GM12878 (cell line): ENCODE data around the gene ETV6.

ENCODE experiments used
- CEBPB ChIP-seq, 2 experiments: fragments of 150-350 bp in 1 of 2; IDR thresholded peaks; 2 replicates each; pipeline ENCODE4 v1.6.1; 2012 to 2014; ENCODE audit warnings: low read depth in 2 of 2, low read length in 2 of 2, borderline replicate concordance in 1 of 2, inconsistent platforms in 1 of 2
- CTCF ChIP-seq, 3 experiments: IDR thresholded peaks in 2 of 3; conservative IDR thresholded peaks in 1 of 3; 2 replicates each; pipeline ENCODE4 v1.5.1; 2011; ENCODE audit warnings: low read depth in 3 of 3, low read length in 3 of 3, mild to moderate bottlenecking in 3 of 3, control low read depth in 2 of 3, moderate library complexity in 2 of 3, inconsistent platforms in 1 of 3, mixed read lengths in 1 of 3; ENCODE audit not compliant: control insufficient read depth in 2 of 3, insufficient read depth in 1 of 3; ENCODE audit errors: extremely low read depth in 1 of 3
- ETV6 ChIP-seq, 2 experiments: fragments of 450-650 bp in 1 of 2; IDR thresholded peaks in 1 of 2; conservative IDR thresholded peaks in 1 of 2; 2 replicates each; pipeline ENCODE4 v1.6.1; 2014; ENCODE audit warnings: antibody characterized with exemption in 1 of 2, borderline replicate concordance in 1 of 2, low read depth in 1 of 2, mild to moderate bottlenecking in 1 of 2, moderate library complexity in 1 of 2
- HCFC1 ChIP-seq: fragments of 150-350 bp; IDR thresholded peaks from 2 replicates; pipeline ENCODE4 v1.6.1; 2014; ENCODE audit warnings: low read length
- HDAC2 ChIP-seq: fragments of 200-600 bp; sonication (generic); IDR thresholded peaks from 2 replicates; pipeline ENCODE4 v1.6.1; 2017
- MEF2A ChIP-seq: IDR thresholded peaks from 2 replicates; pipeline ENCODE4 v1.6.1; 2011; ENCODE audit warnings: low read depth, mild to moderate bottlenecking, low read length, moderate library complexity; ENCODE audit not compliant: insufficient read depth
- POLR2A ChIP-seq: IDR thresholded peaks from 2 replicates; pipeline ENCODE4 v1.6.1; 2011; ENCODE audit warnings: low read depth, mild to moderate bottlenecking, low read length
- RELA ChIP-seq: fragments of 450-650 bp; IDR thresholded peaks from 2 replicates; pipeline ENCODE4 v1.8.0; 2014; ENCODE audit warnings: borderline replicate concordance; ENCODE audit not compliant: partially characterized antibody
- RFX5 ChIP-seq: IDR thresholded peaks from 2 replicates; pipeline ENCODE4 v1.6.1; 2011; ENCODE audit warnings: low read depth, low read length, improper control_type of control experiment
- USF2 ChIP-seq: IDR thresholded peaks from 2 replicates; pipeline ENCODE4 v1.6.1; 2011; ENCODE audit warnings: low read depth, low read length, improper control_type of control experiment, borderline replicate concordance

- TF ChIP-seq HDAC2: no peak
- TF ChIP-seq RFX5: no peak
- TF ChIP-seq MEF2A: no peak
- no peak for TF ChIP-seq RELA
- TF ChIP-seq POLR2A: no peak
- TF ChIP-seq CTCF (IDR thresholded peaks at IDR 0.05 in 2 of 3, conservative IDR thresholded peaks at IDR 0.05 in 1 of 3; ENCODE audit: control insufficient read depth in 2 of 3, extremely low read depth in 1 of 3, insufficient read depth in 1 of 3, low read depth in 3 of 3, low read length in 3 of 3): no peak
- TF ChIP-seq HCFC1: no peak
- no peak for TF ChIP-seq USF2
- no peak for TF ChIP-seq CEBPB (IDR thresholded peaks at IDR 0.05; ENCODE audit: borderline replicate concordance in 1 of 2, low read depth in 2 of 2, low read length in 2 of 2)
- no peak for TF ChIP-seq ETV6 (conservative IDR thresholded peaks at IDR 0.05 in 1 of 2, IDR thresholded peaks at IDR 0.05 in 1 of 2; ENCODE audit: borderline replicate concordance in 1 of 2, low read depth in 1 of 2)
Measured at GRCh38 chr12:11674894-11675390, 25.5 kb downstream of the ETV6 start.
